K562 (cell line): Measurements from ENCODE around the gene APOL4. TPM values are rescaled to one million over a fixed set of nuclear protein-coding genes. Genes with fewer than 3 reads are reported as not detected.

Source experiments
- ATAC-seq: fragments of 200-7000 bp; cut with Tn5 transposase; 3 replicates; pipeline ENCODE4 v1.9.1; 2020; ENCODE audit warnings: moderate library complexity
- BruUV-seq: library from RNA; stranded (reverse); fragments of 400-500 nt; replicated peaks from 2 replicates; lab custom pipeline; 2021; lab: Mats Ljungman, UMichigan
- CTCF ChIA-PET: fragments of 300-600 bp; formaldehyde crosslinking; extraction: SDS; loops from one replicate; lab custom pipeline; 2021; ENCODE audit warnings: low intra/inter-chr PET ratio; lab: Yijun Ruan, JAX
- POLR2A ChIA-PET: fragments of 300-600, 350-650 bp; sonication (Branson Sonifier 250); formaldehyde crosslinking; extraction: SDS; loops from one replicate; lab custom pipeline; 2021; ENCODE audit warnings: antibody characterized with exemption, inconsistent platforms; lab: Yijun Ruan, JAX
- DNase-seq, 4 experiments: peaks; one replicate each; pipeline versions ENCODE4 v3.0.0 to v3.0.0-alpha.2; 2011 to 2018; ENCODE audit warnings: low spot score in 3 of 4, mixed read lengths in 3 of 4; ENCODE audit errors: extremely low read depth in 1 of 4
- FAIRE-seq: peaks from 2 replicates; lab custom pipeline; 2011; peaks lifted over from hg19 to GRCh38; lab: Jason Lieb, UNC
- H2AFZ ChIP-seq: 2 replicates; pipeline ENCODE4 v1.6.0; 2011; ENCODE audit warnings: low read depth, low read length, control low read depth, inconsistent platforms
- H3K27ac ChIP-seq: fragments of 200-600 bp; 3 replicates; pipeline ENCODE4 v1.8.0; 2011; ENCODE audit warnings: low read depth, mild to moderate bottlenecking, control low read depth, inconsistent platforms, low read length, moderate library complexity, mixed read lengths; ENCODE audit errors: extremely low read depth
- H3K27me3 ChIP-seq, 2 experiments: fragments of 300-600 bp in 1 of 2; 2 replicates in 1 of 2; 3 replicates in 1 of 2; pipeline versions ENCODE4 v1.6.0 to v1.8.0; 2011; ENCODE audit warnings: inconsistent platforms in 2 of 2, low read length in 2 of 2, mild to moderate bottlenecking in 1 of 2, mixed read lengths in 1 of 2, moderate library complexity in 1 of 2; ENCODE audit not compliant: control insufficient read depth in 2 of 2, insufficient read depth in 2 of 2
- H3K36me3 ChIP-seq: fragments of 300-600 bp; 3 replicates; pipeline ENCODE4 v1.8.0; 2011; ENCODE audit warnings: mild to moderate bottlenecking, low read length, inconsistent platforms; ENCODE audit not compliant: control insufficient read depth, insufficient read depth
- H3K4me1 ChIP-seq, 2 experiments: fragments of 200-600 bp in 1 of 2; replicated peaks in 1 of 2; 2 replicates in 1 of 2; 3 replicates in 1 of 2; pipeline versions ENCODE4 v1.5.1 to v1.8.0; 2011; ENCODE audit warnings: inconsistent platforms in 2 of 2, low read length in 2 of 2, mild to moderate bottlenecking in 1 of 2, mixed read lengths in 1 of 2, moderate library complexity in 1 of 2; ENCODE audit not compliant: control insufficient read depth in 2 of 2, insufficient read depth in 2 of 2
- H3K4me2 ChIP-seq: 2 replicates; pipeline ENCODE4 v1.6.1; 2011; ENCODE audit warnings: low read length, control low read depth, inconsistent platforms, mixed read lengths; ENCODE audit not compliant: insufficient read depth
- H3K4me3 ChIP-seq: fragments of 200-600 bp; sonication (generic), shearing (Covaris generic); 2 replicates; pipeline ENCODE4 v1.5.1; 2016; ENCODE audit warnings: control low read depth, inconsistent platforms
- H3K79me2 ChIP-seq: fragments of 200-600 bp; 3 replicates; pipeline ENCODE4 v1.8.0; 2011; ENCODE audit warnings: low read length, inconsistent platforms; ENCODE audit not compliant: control insufficient read depth, insufficient read depth
- H3K9ac ChIP-seq, 2 experiments: 2 replicates each; pipeline versions ENCODE4 v1.6.0 to v1.6.1; 2011; ENCODE audit warnings: low read depth in 2 of 2, low read length in 2 of 2, control low read depth in 1 of 2, inconsistent platforms in 1 of 2, mild to moderate bottlenecking in 1 of 2, mixed read lengths in 1 of 2; ENCODE audit not compliant: insufficient read depth in 1 of 2
- H3K9me1 ChIP-seq: one replicate; pipeline ENCODE4 v1.6.0; 2011; ENCODE audit warnings: inconsistent platforms, mild to moderate bottlenecking, low read length, moderate library complexity; ENCODE audit not compliant: control insufficient read depth, insufficient read depth
- H3K9me3 ChIP-seq: replicated peaks from 2 replicates; pipeline ENCODE4 v1.5.1; 2011; ENCODE audit warnings: low read depth, low read length, inconsistent platforms; ENCODE audit not compliant: control insufficient read depth, insufficient read depth
- H4K20me1 ChIP-seq: replicated peaks from 2 replicates; pipeline ENCODE4 v1.6.1; 2011; ENCODE audit warnings: low read length, inconsistent platforms, mixed read lengths; ENCODE audit not compliant: control insufficient read depth, insufficient read depth
- CBFB ChIP-seq: sonication (generic); formaldehyde crosslinking; IDR thresholded peaks from 2 replicates; pipeline ENCODE4 v1.4.0; 2020; ENCODE audit warnings: mild to moderate bottlenecking, missing genetic modification reagents
- GABPA ChIP-seq: fragments of 200-800 bp; sonication (Bioruptor generic); conservative IDR thresholded peaks from 2 replicates; pipeline ENCODE4 v1.6.1; 2016; ENCODE audit warnings: low read depth, missing genetic modification characterization, missing compliant biosample characterization
- HMBOX1 ChIP-seq: sonication (generic); IDR thresholded peaks from 2 replicates; pipeline ENCODE4 v1.6.1; 2016
- KLF13 ChIP-seq: fragments of 450-650 bp; IDR thresholded peaks from 2 replicates; pipeline ENCODE4 v1.6.1; 2016; ENCODE audit warnings: missing genetic modification characterization, low read depth, mild to moderate bottlenecking, missing compliant biosample characterization, moderate library complexity, borderline replicate concordance
- PHF8 ChIP-seq: fragments of 200-600 bp; sonication (generic); IDR thresholded peaks from 2 replicates; pipeline ENCODE4 v1.6.1; 2012; ENCODE audit warnings: mixed run types, mild to moderate bottlenecking, inconsistent platforms, low read length, moderate library complexity, borderline replicate concordance
- POLR2AphosphoS2 ChIP-seq: IDR thresholded peaks from 2 replicates; pipeline ENCODE4 v1.6.1; 2012; ENCODE audit warnings: low read length, improper control_type of control experiment
- PURB ChIP-seq: sonication (generic); formaldehyde crosslinking; IDR thresholded peaks from 2 replicates; pipeline ENCODE4 v1.9.0; 2021; ENCODE audit warnings: low read depth, mild to moderate bottlenecking, missing genetic modification reagents
- SAFB2 ChIP-seq: fragments of 200-400 bp; formaldehyde crosslinking; IDR thresholded peaks from 2 replicates; pipeline ENCODE4 v1.6.1; 2018; ENCODE audit warnings: borderline replicate concordance, low read length, low read depth, moderate library complexity; ENCODE audit not compliant: severe bottlenecking
- SREBF2 ChIP-seq: sonication (generic); formaldehyde crosslinking; IDR thresholded peaks from 2 replicates; pipeline ENCODE4 v1.4.0; 2020; ENCODE audit warnings: mild to moderate bottlenecking, missing genetic modification reagents
- ZNF766 ChIP-seq: fragments of 200-800 bp; sonication (Bioruptor generic); conservative IDR thresholded peaks from 2 replicates; pipeline ENCODE4 v1.6.1; 2016; ENCODE audit warnings: missing genetic modification characterization, missing compliant biosample characterization
- ZNF830 ChIP-seq: fragments of 250-450 bp; sonication (Bioruptor Pico); IDR thresholded peaks from 2 replicates; pipeline ENCODE4 v1.5.0; 2021; ENCODE audit warnings: mild to moderate bottlenecking
- WGBS: fragments of 100-300 bp; shearing (Covaris generic); methylation state at CpG from one replicate; pipeline ENCODE4 v1.1.6; 2016; ENCODE audit warnings: low coverage, mixed read lengths; ENCODE audit not compliant: insufficient coverage; ENCODE audit errors: missing lambda C conversion rate; 5-methylcytosine and 5-hydroxymethylcytosine counted together
- in situ Hi-C: fragments of 300-500 bp; cut with MboI; formaldehyde crosslinking; loops from 4 replicates; pipeline ENCODE4 v1.15.0; 2018; ENCODE audit warnings: inconsistent platforms, mixed read lengths
- intact Hi-C: fragments of 100-400 bp; cut with micrococcal nuclease; formaldehyde crosslinking; loops from 2 replicates; pipeline ENCODE4 v1.14.2; 2022
- polyA plus RNA-seq, 8 experiments: library from polyadenylated mRNA; depleted of rRNA in 4 of 8; stranded (reverse) in 5 of 8; unstranded in 3 of 8; fragments of >200 nt; fragmentation: Nextera tagmentation in 2 of 8; fragmentation: Illumina TruSeq in 1 of 8; extraction: Ambion mirVana in 2 of 8; extraction: Trizol in 1 of 8; gene quantifications; 2 replicates each; pipeline versions ENCODE4 v1.2.1 to v1.2.3, GENCODE V29; 2011 to 2014; ENCODE audit warnings: inconsistent platforms in 1 of 8, missing spikeins in 1 of 8
- total RNA-seq, 7 experiments: library from RNA; depleted of rRNA in 6 of 7; stranded (reverse); fragments of >200 nt in 6 of 7; fragmentation: Illumina TruSeq in 2 of 7; extraction: Trizol in 2 of 7; gene quantifications; 2 replicates each; pipeline versions ENCODE4 v1.2.1 to v1.2.3, GENCODE V29; 2011 to 2021; ENCODE audit warnings: low replicate concordance in 1 of 7

Gene APOL4
- total and polyA plus RNA-seq, 9 of the 15 experiments (the other 6 are each of a cell fraction or from before 2014, with no cell fraction given): 6.5 to 15.0 (median 9.8) TPM

- POLR2A ChIA-PET: no interaction called here
- Histone ChIP-seq H3K27ac (no peak overlapping the region), H3K4me3 (no peak overlapping the region), H3K4me1 (peaks cover 13 to 16% of the 10 kb centered on the region in 2 experiments), H3K27me3 (no peaks in the 10 kb centered on the region), H3K9me1 (no peaks in the 10 kb centered on the region), H2AFZ (no peak overlapping the region), H3K9ac (no peak overlapping the region), H3K4me2 (no peak overlapping the region), H3K36me3 (no peaks in the 10 kb centered on the region), H3K9me3 (no peaks in the 10 kb centered on the region), H4K20me1 (no peaks in the 10 kb centered on the region)
- BruUV-seq: no TSS peak
- FAIRE-seq: no peak
- CTCF ChIA-PET: no interaction called here
- intact Hi-C loops: no loop called here
- in situ Hi-C loops: no loop called here
- ATAC-seq: no peak
- 51% methylated on average over 10 of the region's 12 CpGs for WGBS
- no peak for DNase-seq
- TF ChIP-seq SAFB2: no peak
- no peak for TF ChIP-seq PHF8
- TF ChIP-seq PURB (CRISPR knock-in tag): no peak
- TF ChIP-seq HMBOX1: no peak
- no peak for TF ChIP-seq GABPA (tag)
- TF ChIP-seq CBFB (CRISPR knock-in tag): no peak
- TF ChIP-seq ZNF830 (CRISPR knock-in tag): no peak
- TF ChIP-seq KLF13: no peak
- no peak for TF ChIP-seq SREBF2 (CRISPR knock-in tag)
- no peak for TF ChIP-seq POLR2AphosphoS2
- no peak for TF ChIP-seq ZNF766 (CRISPR knock-in tag)
- TF ChIP-seq, all 486 proteins: peak for 0
- no peaks in the 10 kb centered on the region for H3K79me2 ChIP-seq
These were observed 47.8 kb downstream of the APOL4 start for GRCh38 chr22:36153501-36154422.
